HepG2 (cell line): ENCODE results near the gene SPOP.

Source experiments
- AGO1 ChIP-seq: fragments of 200-400 bp; formaldehyde crosslinking; IDR thresholded peaks from 2 replicates; pipeline ENCODE4 v1.6.1; 2017; ENCODE audit warnings: mild to moderate bottlenecking, low read depth, low read length, moderate library complexity; ENCODE audit not compliant: poor library complexity, severe bottlenecking
- BRD4 ChIP-seq: sonication (generic); formaldehyde crosslinking; IDR thresholded peaks from 2 replicates; pipeline ENCODE4 v1.4.0; 2020; ENCODE audit warnings: missing genetic modification reagents
- EP300 ChIP-seq, 3 experiments: sonication (generic) in 1 of 3; formaldehyde crosslinking in 1 of 3; IDR thresholded peaks; 2 replicates each; pipeline versions ENCODE4 v1.5.1 to v1.6.1; 2011 to 2020; ENCODE audit warnings: low read depth in 2 of 3, low read length in 2 of 3, borderline replicate concordance in 1 of 3, improper control_type of control experiment in 1 of 3, mild to moderate bottlenecking in 1 of 3, missing genetic modification reagents in 1 of 3, moderate library complexity in 1 of 3
- JUND ChIP-seq: sonication (generic); formaldehyde crosslinking; IDR thresholded peaks from 2 replicates; pipeline ENCODE4 v1.8.0; 2022; ENCODE audit warnings: mild to moderate bottlenecking, missing genetic modification reagents
- SNAPC2 ChIP-seq: sonication (generic); formaldehyde crosslinking; IDR thresholded peaks from 2 replicates; pipeline ENCODE4 v1.8.1; 2022; ENCODE audit warnings: mild to moderate bottlenecking, missing genetic modification reagents
- TP53 ChIP-seq: sonication (generic); formaldehyde crosslinking; conservative IDR thresholded peaks from 2 replicates; pipeline ENCODE4 v1.4.0; 2020; ENCODE audit warnings: missing genetic modification reagents
- ZC3H13 ChIP-seq: sonication (generic); formaldehyde crosslinking; IDR thresholded peaks from 2 replicates; pipeline ENCODE4 v1.8.1; 2023; ENCODE audit warnings: mild to moderate bottlenecking, missing genetic modification reagents, moderate library complexity
- ZNF839 ChIP-seq: sonication (generic); formaldehyde crosslinking; IDR thresholded peaks from 2 replicates; pipeline ENCODE4 v1.4.0; 2020; ENCODE audit warnings: missing genetic modification reagents, mild to moderate bottlenecking, borderline replicate concordance
- TF ChIP-seq, protein P1 (sequence below), 2 experiments: sonication (generic) in 1 of 2; formaldehyde crosslinking in 1 of 2; IDR thresholded peaks; 2 replicates each; pipeline versions ENCODE4 v1.5.1 to v1.6.1; 2011 to 2020; ENCODE audit warnings: borderline replicate concordance in 1 of 2, low read depth in 1 of 2, low read length in 1 of 2, mild to moderate bottlenecking in 1 of 2, missing genetic modification reagents in 1 of 2, moderate library complexity in 1 of 2
- TF ChIP-seq, protein P2 (sequence below): IDR thresholded peaks from 2 replicates; pipeline ENCODE4 v1.6.1; 2016; ENCODE audit warnings: low read depth, missing genetic modification reagents, missing compliant biosample characterization
- TF ChIP-seq, protein P3 (sequence below): sonication (generic); formaldehyde crosslinking; IDR thresholded peaks from 2 replicates; pipeline ENCODE4 v1.4.0; 2020; ENCODE audit warnings: mild to moderate bottlenecking, missing genetic modification reagents
- TF ChIP-seq, protein P4 (sequence below): sonication (generic); formaldehyde crosslinking; IDR thresholded peaks from 2 replicates; pipeline ENCODE4 v1.5.0; 2020; ENCODE audit warnings: mild to moderate bottlenecking, missing genetic modification reagents, moderate library complexity

DNA sequence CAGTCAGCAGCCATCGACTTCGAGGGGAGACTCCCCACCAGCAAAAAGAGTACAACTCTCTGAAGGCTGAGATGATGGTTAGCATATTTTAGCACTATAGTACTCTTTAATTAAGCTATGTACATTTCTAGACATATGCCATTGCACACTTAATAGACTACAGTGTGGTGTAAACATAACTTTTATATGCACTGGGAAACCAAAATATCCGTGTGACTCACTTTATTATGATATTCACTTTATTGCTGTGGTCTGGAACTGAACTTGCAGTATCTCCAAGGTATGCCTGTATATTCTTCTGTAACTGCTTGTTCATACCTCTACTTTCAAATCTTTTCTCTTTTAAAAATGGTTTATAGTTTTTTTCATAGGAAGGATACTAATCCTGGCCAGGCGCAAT is 113.3 kb downstream of the SPOP start:
- TF ChIP-seq SNAPC2: no peak
- no peak for TF ChIP-seq TP53
- TF ChIP-seq ZNF839 (CRISPR knock-in tag): no peak
- no peak for TF ChIP-seq ZC3H13 (CRISPR knock-in tag)
- no peak for TF ChIP-seq JUND (CRISPR knock-in tag)
- TF ChIP-seq, protein P1, sequence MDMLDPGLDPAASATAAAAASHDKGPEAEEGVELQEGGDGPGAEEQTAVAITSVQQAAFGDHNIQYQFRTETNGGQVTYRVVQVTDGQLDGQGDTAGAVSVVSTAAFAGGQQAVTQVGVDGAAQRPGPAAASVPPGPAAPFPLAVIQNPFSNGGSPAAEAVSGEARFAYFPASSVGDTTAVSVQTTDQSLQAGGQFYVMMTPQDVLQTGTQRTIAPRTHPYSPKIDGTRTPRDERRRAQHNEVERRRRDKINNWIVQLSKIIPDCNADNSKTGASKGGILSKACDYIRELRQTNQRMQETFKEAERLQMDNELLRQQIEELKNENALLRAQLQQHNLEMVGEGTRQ (IDR thresholded peaks at IDR 0.05; ENCODE audit: low read depth, low read length): no peak
- TF ChIP-seq, protein P1 (CRISPR knock-in tag; IDR thresholded peaks at IDR 0.05; ENCODE audit: borderline replicate concordance): no peak
- TF ChIP-seq EP300 (IDR thresholded peaks at IDR 0.05; ENCODE audit: low read depth in 2 of 2, low read length in 2 of 2): no peak
- no peak for TF ChIP-seq EP300 (CRISPR knock-in tag; IDR thresholded peaks at IDR 0.05; ENCODE audit: borderline replicate concordance)
- TF ChIP-seq, protein P2, sequence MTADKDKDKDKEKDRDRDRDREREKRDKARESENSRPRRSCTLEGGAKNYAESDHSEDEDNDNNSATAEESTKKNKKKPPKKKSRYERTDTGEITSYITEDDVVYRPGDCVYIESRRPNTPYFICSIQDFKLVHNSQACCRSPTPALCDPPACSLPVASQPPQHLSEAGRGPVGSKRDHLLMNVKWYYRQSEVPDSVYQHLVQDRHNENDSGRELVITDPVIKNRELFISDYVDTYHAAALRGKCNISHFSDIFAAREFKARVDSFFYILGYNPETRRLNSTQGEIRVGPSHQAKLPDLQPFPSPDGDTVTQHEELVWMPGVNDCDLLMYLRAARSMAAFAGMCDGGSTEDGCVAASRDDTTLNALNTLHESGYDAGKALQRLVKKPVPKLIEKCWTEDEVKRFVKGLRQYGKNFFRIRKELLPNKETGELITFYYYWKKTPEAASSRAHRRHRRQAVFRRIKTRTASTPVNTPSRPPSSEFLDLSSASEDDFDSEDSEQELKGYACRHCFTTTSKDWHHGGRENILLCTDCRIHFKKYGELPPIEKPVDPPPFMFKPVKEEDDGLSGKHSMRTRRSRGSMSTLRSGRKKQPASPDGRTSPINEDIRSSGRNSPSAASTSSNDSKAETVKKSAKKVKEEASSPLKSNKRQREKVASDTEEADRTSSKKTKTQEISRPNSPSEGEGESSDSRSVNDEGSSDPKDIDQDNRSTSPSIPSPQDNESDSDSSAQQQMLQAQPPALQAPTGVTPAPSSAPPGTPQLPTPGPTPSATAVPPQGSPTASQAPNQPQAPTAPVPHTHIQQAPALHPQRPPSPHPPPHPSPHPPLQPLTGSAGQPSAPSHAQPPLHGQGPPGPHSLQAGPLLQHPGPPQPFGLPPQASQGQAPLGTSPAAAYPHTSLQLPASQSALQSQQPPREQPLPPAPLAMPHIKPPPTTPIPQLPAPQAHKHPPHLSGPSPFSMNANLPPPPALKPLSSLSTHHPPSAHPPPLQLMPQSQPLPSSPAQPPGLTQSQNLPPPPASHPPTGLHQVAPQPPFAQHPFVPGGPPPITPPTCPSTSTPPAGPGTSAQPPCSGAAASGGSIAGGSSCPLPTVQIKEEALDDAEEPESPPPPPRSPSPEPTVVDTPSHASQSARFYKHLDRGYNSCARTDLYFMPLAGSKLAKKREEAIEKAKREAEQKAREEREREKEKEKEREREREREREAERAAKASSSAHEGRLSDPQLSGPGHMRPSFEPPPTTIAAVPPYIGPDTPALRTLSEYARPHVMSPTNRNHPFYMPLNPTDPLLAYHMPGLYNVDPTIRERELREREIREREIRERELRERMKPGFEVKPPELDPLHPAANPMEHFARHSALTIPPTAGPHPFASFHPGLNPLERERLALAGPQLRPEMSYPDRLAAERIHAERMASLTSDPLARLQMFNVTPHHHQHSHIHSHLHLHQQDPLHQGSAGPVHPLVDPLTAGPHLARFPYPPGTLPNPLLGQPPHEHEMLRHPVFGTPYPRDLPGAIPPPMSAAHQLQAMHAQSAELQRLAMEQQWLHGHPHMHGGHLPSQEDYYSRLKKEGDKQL (CRISPR knock-in tag): no peak
- no peak for TF ChIP-seq AGO1
- TF ChIP-seq, protein P3, sequence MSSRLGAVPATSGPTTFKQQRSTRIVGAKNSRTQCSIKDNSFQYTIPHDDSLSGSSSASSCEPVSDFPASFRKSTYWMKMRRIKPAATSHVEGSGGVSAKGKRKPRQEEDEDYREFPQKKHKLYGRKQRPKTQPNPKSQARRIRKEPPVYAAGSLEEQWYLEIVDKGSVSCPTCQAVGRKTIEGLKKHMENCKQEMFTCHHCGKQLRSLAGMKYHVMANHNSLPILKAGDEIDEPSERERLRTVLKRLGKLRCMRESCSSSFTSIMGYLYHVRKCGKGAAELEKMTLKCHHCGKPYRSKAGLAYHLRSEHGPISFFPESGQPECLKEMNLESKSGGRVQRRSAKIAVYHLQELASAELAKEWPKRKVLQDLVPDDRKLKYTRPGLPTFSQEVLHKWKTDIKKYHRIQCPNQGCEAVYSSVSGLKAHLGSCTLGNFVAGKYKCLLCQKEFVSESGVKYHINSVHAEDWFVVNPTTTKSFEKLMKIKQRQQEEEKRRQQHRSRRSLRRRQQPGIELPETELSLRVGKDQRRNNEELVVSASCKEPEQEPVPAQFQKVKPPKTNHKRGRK (CRISPR knock-in tag): no peak
- TF ChIP-seq BRD4 (CRISPR knock-in tag): no peak
- TF ChIP-seq, protein P4, sequence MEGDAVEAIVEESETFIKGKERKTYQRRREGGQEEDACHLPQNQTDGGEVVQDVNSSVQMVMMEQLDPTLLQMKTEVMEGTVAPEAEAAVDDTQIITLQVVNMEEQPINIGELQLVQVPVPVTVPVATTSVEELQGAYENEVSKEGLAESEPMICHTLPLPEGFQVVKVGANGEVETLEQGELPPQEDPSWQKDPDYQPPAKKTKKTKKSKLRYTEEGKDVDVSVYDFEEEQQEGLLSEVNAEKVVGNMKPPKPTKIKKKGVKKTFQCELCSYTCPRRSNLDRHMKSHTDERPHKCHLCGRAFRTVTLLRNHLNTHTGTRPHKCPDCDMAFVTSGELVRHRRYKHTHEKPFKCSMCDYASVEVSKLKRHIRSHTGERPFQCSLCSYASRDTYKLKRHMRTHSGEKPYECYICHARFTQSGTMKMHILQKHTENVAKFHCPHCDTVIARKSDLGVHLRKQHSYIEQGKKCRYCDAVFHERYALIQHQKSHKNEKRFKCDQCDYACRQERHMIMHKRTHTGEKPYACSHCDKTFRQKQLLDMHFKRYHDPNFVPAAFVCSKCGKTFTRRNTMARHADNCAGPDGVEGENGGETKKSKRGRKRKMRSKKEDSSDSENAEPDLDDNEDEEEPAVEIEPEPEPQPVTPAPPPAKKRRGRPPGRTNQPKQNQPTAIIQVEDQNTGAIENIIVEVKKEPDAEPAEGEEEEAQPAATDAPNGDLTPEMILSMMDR: no peak
